GM12873 (cell line): ENCODE results near the gene RLF.

ENCODE experiments used
- CTCF ChIP-seq: IDR thresholded peaks from 2 replicates; pipeline ENCODE4 v1.5.1; 2012; ENCODE audit warnings: low read depth, mild to moderate bottlenecking, moderate library complexity, low read length, control low read depth; ENCODE audit not compliant: insufficient read depth; ENCODE audit errors: missing control alignments

The RLF gene

GRCh38 chr1:40197656-40198055, 36.5 kb downstream of the RLF start:
- peak; percentile 26 for TF ChIP-seq CTCF

GRCh38 chr1:40199126-40199525, 37.9 kb downstream of the RLF start:
- no peak for TF ChIP-seq CTCF

GRCh38 chr1:40204856-40205255, 43.7 kb downstream of the RLF start:
- TF ChIP-seq CTCF: no peak

GRCh38 chr1:40210511-40211204, 49.5 kb downstream of the RLF start:
- no peak for TF ChIP-seq CTCF

GRCh38 chr1:40218333-40218732, 57.1 kb downstream of the RLF start:
- no peak for TF ChIP-seq CTCF

- no peak for TF ChIP-seq CTCF
Measured at GRCh38 chr1:40221977-40222772, 61.0 kb downstream of the RLF start.

GRCh38 chr1:40224040-40224439, 62.9 kb downstream of the RLF start:
- no peak for TF ChIP-seq CTCF
